WI38 (cell line): ENCODE measurements around the gene PTPN23.

Experiments
- H3K4me3 ChIP-seq: 2 replicates; pipeline ENCODE4 v1.5.1; 2011; ENCODE audit warnings: low read depth, mild to moderate bottlenecking, control low read depth, low read length
- CTCF ChIP-seq: IDR thresholded peaks from 2 replicates; pipeline ENCODE4 v1.5.1; 2012; ENCODE audit warnings: low read depth, mild to moderate bottlenecking, control low read depth, low read length

Gene PTPN23

DNA sequence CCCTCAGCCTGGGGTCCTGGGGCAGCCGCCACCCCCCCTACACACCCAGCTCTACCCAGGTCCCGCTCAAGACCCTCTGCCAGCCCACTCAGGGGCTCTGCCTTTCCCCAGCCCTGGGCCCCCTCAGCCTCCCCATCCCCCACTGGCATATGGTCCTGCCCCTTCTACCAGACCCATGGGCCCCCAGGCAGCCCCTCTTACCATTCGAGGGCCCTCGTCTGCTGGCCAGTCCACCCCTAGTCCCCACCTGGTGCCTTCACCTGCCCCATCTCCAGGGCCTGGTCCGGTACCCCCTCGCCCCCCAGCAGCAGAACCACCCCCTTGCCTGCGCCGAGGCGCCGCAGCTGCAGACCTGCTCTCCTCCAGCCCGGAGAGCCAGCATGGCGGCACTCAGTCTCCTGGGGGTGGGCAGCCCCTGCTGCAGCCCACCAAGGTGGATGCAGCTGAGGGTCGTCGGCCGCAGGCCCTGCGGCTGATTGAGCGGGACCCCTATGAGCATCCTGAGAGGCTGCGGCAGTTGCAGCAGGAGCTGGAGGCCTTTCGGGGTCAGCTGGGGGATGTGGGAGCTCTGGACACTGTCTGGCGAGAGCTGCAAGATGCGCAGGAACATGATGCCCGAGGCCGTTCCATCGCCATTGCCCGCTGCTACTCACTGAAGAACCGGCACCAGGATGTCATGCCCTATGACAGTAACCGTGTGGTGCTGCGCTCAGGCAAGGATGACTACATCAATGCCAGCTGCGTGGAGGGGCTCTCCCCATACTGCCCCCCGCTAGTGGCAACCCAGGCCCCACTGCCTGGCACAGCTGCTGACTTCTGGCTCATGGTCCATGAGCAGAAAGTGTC, 30.2 kb downstream of the PTPN23 start:
- no peak for TF ChIP-seq CTCF
- no peak overlapping the region for H3K4me3 ChIP-seq

DNA sequence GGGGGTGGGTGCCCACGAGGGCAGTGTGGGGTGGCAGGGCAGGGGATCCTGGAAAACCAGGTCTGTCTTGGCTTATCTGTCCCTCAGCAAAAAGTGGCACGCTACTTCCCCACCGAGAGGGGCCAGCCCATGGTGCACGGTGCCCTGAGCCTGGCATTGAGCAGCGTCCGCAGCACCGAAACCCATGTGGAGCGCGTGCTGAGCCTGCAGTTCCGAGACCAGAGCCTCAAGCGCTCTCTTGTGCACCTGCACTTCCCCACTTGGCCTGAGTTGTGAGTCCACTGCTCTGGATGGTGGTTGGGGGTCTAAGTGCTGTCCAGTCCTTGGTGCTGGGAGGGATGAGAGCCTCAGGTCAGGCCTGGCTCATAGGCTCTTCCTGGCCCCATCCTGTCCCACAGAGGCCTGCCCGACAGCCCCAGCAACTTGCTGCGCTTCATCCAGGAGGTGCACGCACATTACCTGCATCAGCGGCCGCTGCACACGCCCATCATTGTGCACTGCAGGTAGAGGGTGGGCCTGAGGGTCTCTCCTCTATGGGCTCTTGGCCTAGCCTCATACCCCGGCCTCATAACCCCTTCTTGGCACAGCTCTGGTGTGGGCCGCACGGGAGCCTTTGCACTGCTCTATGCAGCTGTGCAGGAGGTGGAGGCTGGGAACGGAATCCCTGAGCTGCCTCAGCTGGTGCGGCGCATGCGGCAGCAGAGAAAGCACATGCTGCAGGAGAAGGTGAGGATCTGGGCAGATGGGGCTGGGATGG, 31.1 kb downstream of the PTPN23 start:
- H3K4me3 ChIP-seq = no peak overlapping the region
- TF ChIP-seq CTCF = no peak

GRCh38 chr3:47412453-47412756, 31.6 kb downstream of the PTPN23 start:
- TF ChIP-seq CTCF = no peak
- H3K4me3 ChIP-seq = no peak overlapping the region

DNA sequence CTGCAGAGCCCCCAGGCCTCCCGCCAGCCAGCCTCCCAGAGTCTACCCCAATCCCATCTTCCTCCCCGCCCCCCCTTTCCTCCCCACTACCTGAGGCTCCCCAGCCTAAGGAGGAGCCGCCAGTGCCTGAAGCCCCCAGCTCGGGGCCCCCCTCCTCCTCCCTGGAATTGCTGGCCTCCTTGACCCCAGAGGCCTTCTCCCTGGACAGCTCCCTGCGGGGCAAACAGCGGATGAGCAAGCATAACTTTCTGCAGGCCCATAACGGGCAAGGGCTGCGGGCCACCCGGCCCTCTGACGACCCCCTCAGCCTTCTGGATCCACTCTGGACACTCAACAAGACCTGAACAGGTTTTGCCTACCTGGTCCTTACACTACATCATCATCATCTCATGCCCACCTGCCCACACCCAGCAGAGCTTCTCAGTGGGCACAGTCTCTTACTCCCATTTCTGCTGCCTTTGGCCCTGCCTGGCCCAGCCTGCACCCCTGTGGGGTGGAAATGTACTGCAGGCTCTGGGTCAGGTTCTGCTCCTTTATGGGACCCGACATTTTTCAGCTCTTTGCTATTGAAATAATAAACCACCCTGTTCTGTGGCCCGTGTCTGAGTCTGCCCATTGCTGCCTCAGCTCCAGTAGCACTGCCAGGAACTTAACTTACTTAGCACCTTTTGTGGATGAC, 32.2 kb downstream of the PTPN23 start:
- H3K4me3 ChIP-seq = no peak overlapping the region
- TF ChIP-seq CTCF = no peak

- TF ChIP-seq CTCF = no peak
- H3K4me3 ChIP-seq = no peak overlapping the region
Observed at GRCh38 chr3:47413751-47414150, 32.9 kb downstream of the PTPN23 start.

DNA sequence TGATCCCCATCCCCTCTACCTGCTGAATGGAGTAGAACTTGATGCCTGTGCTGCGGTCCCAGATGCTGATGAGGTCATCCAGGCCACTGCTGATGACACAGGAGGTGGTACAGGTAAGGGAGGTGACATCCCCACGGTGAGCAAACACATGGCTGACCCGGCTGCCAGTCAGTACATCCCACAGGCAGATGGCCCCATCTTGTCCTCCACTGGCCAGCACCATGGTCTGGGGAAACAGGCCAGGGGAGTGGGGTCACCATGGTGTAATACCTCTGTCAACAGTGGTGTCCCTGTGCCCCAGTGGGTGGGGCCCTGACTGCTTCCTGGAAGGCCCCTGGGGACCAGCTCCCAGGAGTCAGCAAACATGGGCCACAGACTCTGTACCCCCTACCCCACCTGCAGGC, 33.3 kb downstream of the PTPN23 start:
- H3K4me3 ChIP-seq = no peak overlapping the region
- no peak for TF ChIP-seq CTCF
